Inflammatory macrophage treated with lipopolysaccharide for 4 hours (primary cell): ENCODE data around the gene LAPTM5.

Source experiments
- DNase-seq: peaks from one replicate; pipeline ENCODE4 v3.0.0-alpha.2; 2020

Gene LAPTM5

GRCh38 chr1:30712583-30712982 is 45.0 kb downstream of the LAPTM5 start:
- no peak for DNase-seq

- DNase-seq: no peak
Measured at GRCh38 chr1:30710407-30710806, 47.2 kb downstream of the LAPTM5 start.

- DNase-seq: no peak
Measured at GRCh38 chr1:30708361-30708728, 49.2 kb downstream of the LAPTM5 start.

GRCh38 chr1:30707412-30708360 is 49.9 kb downstream of the LAPTM5 start:
- peak; percentile 55 for DNase-seq

GRCh38 chr1:30706528-30706927 is 51.0 kb downstream of the LAPTM5 start:
- peak; percentile 46 for DNase-seq

- DNase-seq: no peak
Measured at GRCh38 chr1:30705698-30706097, 51.9 kb downstream of the LAPTM5 start.

GRCh38 chr1:30704765-30705509 is 52.6 kb downstream of the LAPTM5 start:
- DNase-seq: no peak

- no peak for DNase-seq
Measured at GRCh38 chr1:30704271-30704670, 53.3 kb downstream of the LAPTM5 start.

GRCh38 chr1:30702823-30703222 is 54.8 kb downstream of the LAPTM5 start:
- DNase-seq: no peak

GRCh38 chr1:30701258-30701633 is 56.3 kb downstream of the LAPTM5 start:
- DNase-seq: no peak

- no peak for DNase-seq
Measured at GRCh38 chr1:30700528-30701257, 56.9 kb downstream of the LAPTM5 start.

- no peak for DNase-seq
Measured at GRCh38 chr1:30699762-30700161, 57.8 kb downstream of the LAPTM5 start.

GRCh38 chr1:30698401-30698981 is 59.1 kb downstream of the LAPTM5 start:
- no peak for DNase-seq

GRCh38 chr1:30697571-30698376 is 59.8 kb downstream of the LAPTM5 start:
- no peak for DNase-seq

- no peak for DNase-seq
Measured at GRCh38 chr1:30696831-30697230, 60.7 kb downstream of the LAPTM5 start.

- no peak for DNase-seq
Measured at GRCh38 chr1:30695439-30695841, 62.1 kb downstream of the LAPTM5 start.

GRCh38 chr1:30694280-30695175 is 63.0 kb downstream of the LAPTM5 start:
- DNase-seq: no peak

GRCh38 chr1:30693822-30694221 is 63.8 kb downstream of the LAPTM5 start:
- no peak for DNase-seq

- DNase-seq: no peak
Measured at GRCh38 chr1:30693366-30693765, 64.2 kb downstream of the LAPTM5 start.

- DNase-seq: no peak
Measured at GRCh38 chr1:30692948-30693301, 64.6 kb downstream of the LAPTM5 start.
